H1 (cell line): ENCODE data around the gene TTC8. TPM values are rescaled to one million over a fixed set of nuclear protein-coding genes. Genes with fewer than 3 reads are reported as not detected.

Source experiments
- CTCF ChIA-PET: fragments of 300-600 bp; sonication (Branson Sonifier 250); formaldehyde crosslinking; loops from one replicate; lab custom pipeline; 2021; ENCODE audit not compliant: partially characterized antibody; lab: Charles Lee
- POLR2A ChIA-PET: fragments of 300-600 bp; sonication (Branson Sonifier 250); formaldehyde crosslinking; loops from one replicate; lab custom pipeline; 2021; ENCODE audit warnings: inconsistent platforms; ENCODE audit not compliant: partially characterized antibody; lab: Charles Lee
- DNase-seq, 2 experiments: peaks; one replicate each; pipeline versions ENCODE4 v3.0.0 to v3.0.0-alpha.2; 2010 to 2022; ENCODE audit warnings: low spot score in 2 of 2, low read depth in 1 of 2, mixed read lengths in 1 of 2
- FAIRE-seq: peaks from 2 replicates; lab custom pipeline; 2011; peaks lifted over from hg19 to GRCh38; lab: Jason Lieb, UNC
- H2AFZ ChIP-seq: 2 replicates; pipeline ENCODE4 v1.8.1; 2012; ENCODE audit warnings: low read length, inconsistent platforms
- H2AK5ac ChIP-seq: 2 replicates; pipeline ENCODE4 v1.6.1; 2013; ENCODE audit warnings: low read depth, low read length
- H2BK120ac ChIP-seq: replicated peaks from 2 replicates; pipeline ENCODE3; 2013; ENCODE audit warnings: low read depth, low read length, inconsistent platforms
- H2BK12ac ChIP-seq: 2 replicates; pipeline ENCODE4 v1.6.1; 2013; ENCODE audit warnings: low read depth, low read length
- H2BK15ac ChIP-seq: 2 replicates; pipeline ENCODE4 v1.6.1; 2013; ENCODE audit warnings: low read length
- H2BK20ac ChIP-seq: 2 replicates; pipeline ENCODE4 v1.6.1; 2013; ENCODE audit warnings: low read length
- H2BK5ac ChIP-seq: 2 replicates; pipeline ENCODE4 v1.6.1; 2013; ENCODE audit warnings: low read depth, low read length
- H3K14ac ChIP-seq: 2 replicates; pipeline ENCODE4 v1.6.1; 2013; ENCODE audit warnings: inconsistent platforms; ENCODE audit not compliant: insufficient read length
- H3K18ac ChIP-seq: 2 replicates; pipeline ENCODE4 v1.6.1; 2013; ENCODE audit warnings: low read length; ENCODE audit errors: extremely low read depth
- H3K23ac ChIP-seq: 2 replicates; pipeline ENCODE4 v1.6.1; 2013; ENCODE audit warnings: inconsistent platforms; ENCODE audit not compliant: insufficient read length
- H3K23me2 ChIP-seq: 2 replicates; pipeline ENCODE4 v1.6.1; 2013; ENCODE audit warnings: low read depth, low read length
- H3K27ac ChIP-seq: 2 replicates; pipeline ENCODE4 v1.6.1; 2011; ENCODE audit warnings: low read depth, low read length, inconsistent platforms
- H3K27me3 ChIP-seq, 4 experiments: replicated peaks in 1 of 4; 1 replicate in 1 of 4; 2 replicates in 3 of 4; pipeline versions ENCODE4 v1.6.1 to v1.8.1; 2011 to 2013; ENCODE audit warnings: low read length in 3 of 4, mild to moderate bottlenecking in 3 of 4, inconsistent platforms in 2 of 4, mixed read lengths in 2 of 4, moderate library complexity in 1 of 4; ENCODE audit not compliant: control insufficient read depth in 3 of 4, insufficient read depth in 3 of 4; ENCODE audit errors: extremely low read depth in 1 of 4
- H3K36me3 ChIP-seq, 4 experiments: 2 replicates each; pipeline versions ENCODE4 v1.6.1 to v1.8.1; 2011 to 2013; ENCODE audit warnings: mild to moderate bottlenecking in 4 of 4, low read length in 3 of 4, moderate library complexity in 2 of 4, control low read depth in 1 of 4, inconsistent platforms in 1 of 4; ENCODE audit not compliant: insufficient read depth in 4 of 4, control insufficient read depth in 2 of 4
- H3K4ac ChIP-seq: replicated peaks from 2 replicates; pipeline ENCODE3; 2013; ENCODE audit warnings: low read length, low read depth, mixed read lengths, inconsistent platforms; ENCODE audit not compliant: insufficient read length
- H3K4me1 ChIP-seq, 4 experiments: replicated peaks in 1 of 4; 1 replicate in 1 of 4; 2 replicates in 3 of 4; pipeline versions ENCODE4 v1.6.1 to v1.8.1; 2011 to 2013; ENCODE audit warnings: low read length in 3 of 4, inconsistent platforms in 2 of 4, mixed read lengths in 1 of 4; ENCODE audit not compliant: insufficient read depth in 4 of 4, control insufficient read depth in 3 of 4
- H3K4me2 ChIP-seq, 2 experiments: 2 replicates each; pipeline versions ENCODE4 v1.6.1 to v1.8.1; 2011 to 2013; ENCODE audit warnings: low read depth in 2 of 2, low read length in 2 of 2, control low read depth in 1 of 2, inconsistent platforms in 1 of 2, mild to moderate bottlenecking in 1 of 2; ENCODE audit not compliant: insufficient read depth in 1 of 2
- H3K4me3 ChIP-seq, 4 experiments: fragments of 200-600, 300-600 bp in 1 of 4; sonication (generic), shearing (Covaris generic), sonication (Bioruptor Twin) in 1 of 4; 2 replicates each; pipeline versions ENCODE4 v1.5.1 to v1.8.1; 2011 to 2016; ENCODE audit warnings: low read length in 4 of 4, low read depth in 3 of 4, control low read depth in 2 of 4, inconsistent platforms in 2 of 4, mild to moderate bottlenecking in 2 of 4, mixed read lengths in 1 of 4, moderate library complexity in 1 of 4; ENCODE audit not compliant: insufficient read depth in 2 of 4; ENCODE audit errors: extremely low read depth in 1 of 4
- H3K56ac ChIP-seq: replicated peaks from 2 replicates; pipeline ENCODE3; 2013; ENCODE audit warnings: low read depth, mild to moderate bottlenecking, mixed read lengths, low read length, inconsistent platforms; ENCODE audit not compliant: insufficient read length
- H3K79me1 ChIP-seq: 2 replicates; pipeline ENCODE4 v1.6.1; 2013; ENCODE audit warnings: low read depth, low read length, control low read depth
- H3K79me2 ChIP-seq, 2 experiments: 2 replicates each; pipeline versions ENCODE4 v1.6.1 to v1.8.1; 2012 to 2013; ENCODE audit warnings: low read length in 2 of 2, mild to moderate bottlenecking in 2 of 2, inconsistent platforms in 1 of 2; ENCODE audit not compliant: insufficient read depth in 2 of 2, control insufficient read depth in 1 of 2
- H3K9ac ChIP-seq, 4 experiments: replicated peaks in 1 of 4; 1 replicate in 1 of 4; 2 replicates in 3 of 4; pipeline versions ENCODE4 v1.6.1 to v1.8.1; 2011 to 2013; ENCODE audit warnings: low read depth in 3 of 4, low read length in 3 of 4, control low read depth in 2 of 4, mild to moderate bottlenecking in 2 of 4, moderate library complexity in 2 of 4, inconsistent platforms in 1 of 4; ENCODE audit errors: extremely low read depth in 1 of 4
- H3K9me3 ChIP-seq, 2 experiments: 2 replicates each; pipeline versions ENCODE4 v1.6.1 to v1.8.1; 2012 to 2013; ENCODE audit warnings: mild to moderate bottlenecking in 2 of 2, moderate library complexity in 2 of 2, control low read depth in 1 of 2, inconsistent platforms in 1 of 2, low read depth in 1 of 2, low read length in 1 of 2, mixed read lengths in 1 of 2; ENCODE audit not compliant: insufficient read depth in 2 of 2
- H4K20me1 ChIP-seq, 2 experiments: replicated peaks in 1 of 2; 2 replicates each; pipeline versions ENCODE3 to v1.8.1; 2011 to 2013; ENCODE audit warnings: inconsistent platforms in 2 of 2, low read length in 2 of 2, mild to moderate bottlenecking in 1 of 2; ENCODE audit not compliant: insufficient read depth in 2 of 2, control insufficient read depth in 1 of 2
- H4K5ac ChIP-seq: 2 replicates; pipeline ENCODE4 v1.6.1; 2013; ENCODE audit warnings: low read length, low read depth, mixed read lengths, inconsistent platforms; ENCODE audit not compliant: insufficient read length
- H4K8ac ChIP-seq: 2 replicates; pipeline ENCODE4 v1.8.0; 2013; ENCODE audit warnings: mild to moderate bottlenecking, moderate library complexity, low read length, inconsistent platforms; ENCODE audit not compliant: insufficient read depth; ENCODE audit errors: extremely low read depth
- H4K91ac ChIP-seq: replicated peaks from 2 replicates; pipeline ENCODE3; 2013; ENCODE audit warnings: low read length, mixed read lengths, inconsistent platforms; ENCODE audit not compliant: insufficient read length
- CREB1 ChIP-seq: IDR thresholded peaks from 2 replicates; pipeline ENCODE4 v1.6.1; 2012; ENCODE audit warnings: inconsistent platforms
- EGR1 ChIP-seq: IDR thresholded peaks from 2 replicates; pipeline ENCODE4 v1.6.1; 2011; ENCODE audit warnings: low read depth, low read length, borderline replicate concordance
- MAFK ChIP-seq: IDR thresholded peaks from 2 replicates; pipeline ENCODE4 v1.6.1; 2012; ENCODE audit warnings: low read depth, mild to moderate bottlenecking, improper control_type of control experiment, low read length
- SIRT6 ChIP-seq: IDR thresholded peaks from one replicate; pipeline ENCODE4 v1.7.1; 2012; ENCODE audit warnings: low read length, inconsistent platforms
- SUZ12 ChIP-seq: fragments of 200-600 bp; sonication (generic); IDR thresholded peaks from 2 replicates; pipeline ENCODE4 v1.6.1; 2012; ENCODE audit warnings: mild to moderate bottlenecking, inconsistent platforms, low read length, moderate library complexity, mixed read lengths
- YY1 ChIP-seq: IDR thresholded peaks from 2 replicates; pipeline ENCODE4 v1.6.1; 2011; ENCODE audit warnings: low read depth, mild to moderate bottlenecking, low read length
- WGBS, 2 experiments: shearing (Covaris generic) in 1 of 2; methylation state at CpG; one replicate each; pipeline versions ENCODE4 v1.1.6 to v1.1.7; 2013 to 2015; ENCODE audit warnings: low lambda C conversion rate in 2 of 2, mixed read lengths in 2 of 2, inconsistent platforms in 1 of 2, low coverage in 1 of 2, missing lambda C conversion rate in 1 of 2; ENCODE audit not compliant: insufficient replicate concordance in 2 of 2, insufficient coverage in 1 of 2, insufficient read length in 1 of 2; ENCODE audit errors: extremely low coverage in 1 of 2, missing lambda C conversion rate in 1 of 2; 5-methylcytosine and 5-hydroxymethylcytosine counted together
- polyA plus RNA-seq, 7 experiments: library from polyadenylated mRNA; depleted of rRNA in 3 of 7; stranded (reverse) in 5 of 7; unstranded in 2 of 7; fragments of >200 nt in 5 of 7; fragments of 200-250 nt in 2 of 7; gene quantifications; 1 replicate in 5 of 7; 2 replicates in 1 of 7; 4 replicates in 1 of 7; pipeline versions ENCODE4 v1.2.1 to v1.2.3, GENCODE V29; 2011 to 2013; ENCODE audit warnings: missing spikeins in 2 of 7, mixed read lengths in 2 of 7
- total RNA-seq: library from RNA; stranded (reverse); fragmentation: NEBNext Ultra II Directional; extraction: Animal tissue kit (Norgen Biotek cat#: 25700); gene quantifications from 2 replicates; pipeline ENCODE4 v1.2.1, GENCODE V29; 2021

TTC8 gene
- total and polyA plus RNA-seq, 2 of the 8 experiments (the other 6 are each of a cell fraction or from before 2014, with no cell fraction given) = 13.1 to 13.5 TPM

GRCh38 chr14:88818018-88818417 is 6.4 kb upstream of the TTC8 start:
- Histone ChIP-seq H2AFZ (no peak overlapping the region), H3K56ac (no peak overlapping the region), H2BK15ac (no peak overlapping the region), H2BK12ac (no peak overlapping the region), H3K14ac (no peak overlapping the region), H3K27me3 (no peaks in the 10 kb centered on the region), H3K4me1 (no peaks in the 10 kb centered on the region), H4K20me1 (no peaks in the 10 kb centered on the region), H2BK120ac (no peak overlapping the region), H4K91ac (no peak overlapping the region), H3K9ac (no peak overlapping the region), H3K4ac (no peak overlapping the region), H3K23ac (no peak overlapping the region), H3K18ac (no peak overlapping the region), H3K79me1 (no peaks in the 10 kb centered on the region), H3K9me3 (no peaks in the 10 kb centered on the region), H2AK5ac (no peak overlapping the region), H4K5ac (no peak overlapping the region), H3K79me2 (no peaks in the 10 kb centered on the region), H2BK5ac (no peak overlapping the region), H2BK20ac (no peak overlapping the region), H3K4me3 (no peak overlapping the region), H3K36me3 (no peaks in the 10 kb centered on the region), H3K27ac (no peak overlapping the region), H3K23me2 (no peaks in the 10 kb centered on the region), H4K8ac (no peak overlapping the region), H3K4me2 (no peak overlapping the region)
- FAIRE-seq (no peak), DNase-seq (no peak)
- TF ChIP-seq CREB1 = no peak
- no peak for TF ChIP-seq EGR1
- TF ChIP-seq SUZ12 = no peak
- no peak for TF ChIP-seq MAFK
- TF ChIP-seq SIRT6 = no peak
- no peak for TF ChIP-seq YY1
- ChIA-PET POLR2A (no interaction called here), CTCF (interaction anchor here (0.6 kb wide), 1 partner anchor 12 kb away, joined by 4 read pairs; no protein-coding TSS in a partner anchor)
- 84% methylated on average over 1 of the region's 1 CpG; no CpG with 5 or more reads in 1 of the 2 experiments for WGBS, 2 experiments
